Measurements from ENCODE around the gene IL25.
"Not testable (repeated sequence)": the region's sequence is repeated elsewhere in the genome, so short reads cannot be mapped to it uniquely, and the experiment has no call there.

IL25 gene

GRCh38 chr14:23425169-23425568 lies 52.6 kb downstream of the IL25 start:
- no peak for DNase-seq
- H3K4me1 Mint-ChIP-seq = peaks cover 5 to 6% of the 10 kb centered on the region in 2 donors
- no peak overlapping the region for H3K4me3 Mint-ChIP-seq
- no peaks in the 10 kb centered on the region for H3K9me3 Mint-ChIP-seq
- no peak for ATAC-seq (replicated peaks)
- peak overlapping the region; percentile 82 for H3K27ac Mint-ChIP-seq
- no peaks in the 10 kb centered on the region for H3K36me3 Mint-ChIP-seq
- peaks cover 7 to 24% of the 10 kb centered on the region in 2 donors for H3K27me3 Mint-ChIP-seq

GRCh38 chr14:23425798-23426197 lies 53.2 kb downstream of the IL25 start:
- peak in 1 of 2 donors; percentile 35 for ATAC-seq (replicated peaks)
- H3K27me3 Mint-ChIP-seq = peaks cover 11 to 24% of the 10 kb centered on the region in 2 donors
- not testable (repeated sequence) for H3K36me3 Mint-ChIP-seq, DNase-seq, H3K4me1 Mint-ChIP-seq, H3K9me3 Mint-ChIP-seq, H3K27ac Mint-ChIP-seq, H3K4me3 Mint-ChIP-seq
